ENCODE measurements around the gene GOLT1A. TPM values are rescaled to one million over a fixed set of nuclear protein-coding genes. Genes with fewer than 3 reads are reported as not detected.
A peak's percentile ranks its signal among the peaks of the same experiment; 100 is the strongest.

GOLT1A gene
- total RNA-seq, 3 donors from 2014 or later (not counting 1 experiment from before 2014, with no cell fraction given) = not detected

GRCh38 chr1:204162494-204163074 lies 51.2 kb downstream of the GOLT1A start:
- ATAC-seq (peak; percentile 81 to 99 (median 97)), DNase-seq (peak; percentile 77 to 86)
- Mint-ChIP-seq H3K4me3 (no peak overlapping the region), H3K27ac (no peak overlapping the region), H3K27me3 (ENCODE audit: low read depth in 2 of 2) (peaks cover 0 to 5% of the 10 kb centered on the region in 2 donors), H3K4me1 (no peaks in the 10 kb centered on the region), H3K36me3 (no peaks in the 10 kb centered on the region), H3K9me3 (no peaks in the 10 kb centered on the region)
- Histone ChIP-seq H3K27ac (ENCODE audit: low read length) (no peak overlapping the region), H3K9me3 (ENCODE audit: control insufficient read depth, insufficient read depth, low read length) (no peaks in the 10 kb centered on the region), H3K36me3 (ENCODE audit: control insufficient read depth, insufficient read depth, low read length) (no peaks in the 10 kb centered on the region), H3K27me3 (ENCODE audit: control insufficient read depth, insufficient read depth, low read length) (no peaks in the 10 kb centered on the region), H3K4me3 (ENCODE audit: low read length) (no peak overlapping the region), H3K4me1 (ENCODE audit: control insufficient read depth, insufficient read depth, low read length) (no peaks in the 10 kb centered on the region)
- intact Hi-C loops (cut with micrococcal nuclease) = loop anchor here (1.0 to 2.0 kb wide), 4 partner anchors 45 to 340 kb away; no protein-coding TSS in a partner anchor
- WGBS (ENCODE audit: insufficient coverage) = 18% methylated on average over 7 of the region's 7 CpGs
- TF ChIP-seq, protein P1, sequence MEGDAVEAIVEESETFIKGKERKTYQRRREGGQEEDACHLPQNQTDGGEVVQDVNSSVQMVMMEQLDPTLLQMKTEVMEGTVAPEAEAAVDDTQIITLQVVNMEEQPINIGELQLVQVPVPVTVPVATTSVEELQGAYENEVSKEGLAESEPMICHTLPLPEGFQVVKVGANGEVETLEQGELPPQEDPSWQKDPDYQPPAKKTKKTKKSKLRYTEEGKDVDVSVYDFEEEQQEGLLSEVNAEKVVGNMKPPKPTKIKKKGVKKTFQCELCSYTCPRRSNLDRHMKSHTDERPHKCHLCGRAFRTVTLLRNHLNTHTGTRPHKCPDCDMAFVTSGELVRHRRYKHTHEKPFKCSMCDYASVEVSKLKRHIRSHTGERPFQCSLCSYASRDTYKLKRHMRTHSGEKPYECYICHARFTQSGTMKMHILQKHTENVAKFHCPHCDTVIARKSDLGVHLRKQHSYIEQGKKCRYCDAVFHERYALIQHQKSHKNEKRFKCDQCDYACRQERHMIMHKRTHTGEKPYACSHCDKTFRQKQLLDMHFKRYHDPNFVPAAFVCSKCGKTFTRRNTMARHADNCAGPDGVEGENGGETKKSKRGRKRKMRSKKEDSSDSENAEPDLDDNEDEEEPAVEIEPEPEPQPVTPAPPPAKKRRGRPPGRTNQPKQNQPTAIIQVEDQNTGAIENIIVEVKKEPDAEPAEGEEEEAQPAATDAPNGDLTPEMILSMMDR (IDR thresholded peaks at IDR 0.05) = peak; percentile 98

DNA sequence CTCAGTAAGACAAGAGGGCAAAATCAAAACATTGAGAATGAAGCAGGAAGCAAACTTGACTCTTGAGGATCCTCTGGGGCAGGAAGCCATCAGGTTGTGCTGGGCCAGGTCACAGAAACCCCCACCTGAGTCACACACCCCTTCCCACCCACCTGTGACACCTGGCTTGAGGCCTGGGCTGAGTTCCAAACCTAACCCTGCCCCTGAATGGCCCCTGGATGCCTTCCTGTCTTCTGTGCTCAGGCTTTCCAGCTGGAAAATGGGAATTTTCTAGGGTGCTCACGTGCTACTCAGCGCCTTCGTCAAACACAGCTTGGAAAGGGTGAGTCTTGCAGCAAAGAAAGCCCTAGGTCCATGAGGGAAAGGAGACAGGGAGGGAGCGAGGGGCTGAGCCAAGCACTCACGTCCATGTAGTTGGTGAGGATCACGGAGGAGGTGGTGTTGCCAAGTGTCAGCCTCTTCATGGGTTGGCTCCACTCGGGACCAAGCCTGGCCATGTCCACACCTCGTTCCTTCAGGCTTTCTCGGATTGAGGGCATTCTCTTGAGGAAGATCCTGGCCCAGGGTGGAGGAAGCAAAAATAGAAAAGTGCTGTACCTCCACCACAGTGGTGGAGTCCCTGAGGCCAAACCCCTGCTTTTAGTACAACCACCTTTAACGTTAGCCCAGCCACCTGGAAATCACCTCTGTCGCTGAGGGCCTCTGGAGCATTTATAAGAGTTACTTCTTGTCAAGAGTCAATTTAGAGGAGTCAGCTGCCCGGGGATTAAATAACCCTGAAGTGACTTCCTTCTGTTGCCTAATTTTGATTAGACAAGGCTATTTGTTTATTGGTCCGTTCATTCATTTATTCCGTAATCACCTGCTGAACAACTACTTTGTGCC lies 51.9 kb downstream of the GOLT1A start:
- no peaks in the 10 kb centered on the region for H3K4me1 Mint-ChIP-seq

DNA sequence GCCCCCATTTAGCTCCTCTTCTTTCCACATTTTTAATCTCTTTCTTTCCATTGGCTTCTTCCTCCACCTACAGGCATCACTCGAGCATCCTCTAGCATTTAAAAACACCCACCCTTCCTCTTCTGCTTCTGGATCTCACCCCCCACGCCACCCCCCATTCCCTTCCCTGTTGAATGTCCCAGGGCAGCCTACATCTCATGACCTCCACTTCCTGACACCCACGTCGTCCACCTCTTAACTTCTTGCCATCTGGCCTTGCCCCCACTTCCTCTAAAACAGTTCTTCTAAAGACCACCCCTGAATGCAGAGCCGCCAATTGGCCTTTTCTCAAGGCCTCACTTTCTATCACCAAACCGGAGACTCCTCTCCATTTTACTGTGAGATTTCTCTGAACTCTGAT lies 55.8 kb downstream of the GOLT1A start:
- H3K36me3 Mint-ChIP-seq = no peaks in the 10 kb centered on the region
- Histone ChIP-seq H3K4me1 (ENCODE audit: control insufficient read depth, insufficient read depth, low read length) (peaks cover under 1% of the 10 kb centered on the region), H3K4me3 (ENCODE audit: low read length) (no peak overlapping the region), H3K27me3 (ENCODE audit: control insufficient read depth, insufficient read depth, low read length) (no peaks in the 10 kb centered on the region), H3K9me3 (ENCODE audit: control insufficient read depth, insufficient read depth, low read length) (no peaks in the 10 kb centered on the region), H3K36me3 (ENCODE audit: control insufficient read depth, insufficient read depth, low read length) (no peaks in the 10 kb centered on the region), H3K27ac (ENCODE audit: low read length) (no peak overlapping the region)
- 48% methylated on average over 6 of the region's 6 CpGs for WGBS (ENCODE audit: insufficient coverage)
- TF ChIP-seq, protein P1 (IDR thresholded peaks at IDR 0.05) = no peak
- intact Hi-C loops (cut with micrococcal nuclease) = no loop called here
- H3K4me1 Mint-ChIP-seq = no peaks in the 10 kb centered on the region
- peaks cover 0 to 7% of the 10 kb centered on the region in 2 donors for H3K27me3 Mint-ChIP-seq (ENCODE audit: low read depth in 2 of 2)
- no peak for DNase-seq
- no peak for ATAC-seq
- no peaks in the 10 kb centered on the region for H3K9me3 Mint-ChIP-seq
- no peak overlapping the region for H3K4me3 Mint-ChIP-seq
- H3K27ac Mint-ChIP-seq = no peak overlapping the region

More for the DNA sequence above, 51.9 kb downstream of the GOLT1A start:
- Histone ChIP-seq H3K36me3 (ENCODE audit: control insufficient read depth, insufficient read depth, low read length) (no peaks in the 10 kb centered on the region), H3K27ac (ENCODE audit: low read length) (no peak overlapping the region), H3K27me3 (ENCODE audit: control insufficient read depth, insufficient read depth, low read length) (no peaks in the 10 kb centered on the region), H3K9me3 (ENCODE audit: control insufficient read depth, insufficient read depth, low read length) (no peaks in the 10 kb centered on the region), H3K4me3 (ENCODE audit: low read length) (no peak overlapping the region), H3K4me1 (ENCODE audit: control insufficient read depth, insufficient read depth, low read length) (no peaks in the 10 kb centered on the region)
- Mint-ChIP-seq H3K36me3 (no peaks in the 10 kb centered on the region), H3K27ac (no peak overlapping the region), H3K4me3 (no peak overlapping the region), H3K27me3 (ENCODE audit: low read depth in 2 of 2) (peaks cover 0 to 2% of the 10 kb centered on the region in 2 donors), H3K9me3 (no peaks in the 10 kb centered on the region)
- DNase-seq (no peak), ATAC-seq (no peak)
- intact Hi-C loops (cut with micrococcal nuclease) = loop anchor here (1.0 to 2.0 kb wide), 4 partner anchors 45 to 341 kb away; no protein-coding TSS in a partner anchor
- WGBS (ENCODE audit: insufficient coverage) = 74% methylated on average over 14 of the region's 14 CpGs
- TF ChIP-seq, protein P1 (IDR thresholded peaks at IDR 0.05) = no peak

Data from natural killer cell (primary cell).